HepG2 (cell line): Measurements from ENCODE around the gene TMEM114. TPM values are rescaled to one million over a fixed set of nuclear protein-coding genes. Genes with fewer than 3 reads are reported as not detected.

Experiments used
- AGO2 ChIP-seq: fragments of 200-400 bp; formaldehyde crosslinking; optimal IDR thresholded peaks from 2 replicates; pipeline ENCODE3; 2017; ENCODE audit warnings: mild to moderate bottlenecking, low read depth, low read length, moderate library complexity
- CCDC6 ChIP-seq: sonication (generic); formaldehyde crosslinking; IDR thresholded peaks from 2 replicates; pipeline ENCODE4 v1.8.1; 2022; ENCODE audit warnings: mild to moderate bottlenecking, missing genetic modification reagents, moderate library complexity
- FOXC1 ChIP-seq: sonication (generic); formaldehyde crosslinking; IDR thresholded peaks from 2 replicates; pipeline ENCODE4 v1.8.0; 2022; ENCODE audit warnings: mild to moderate bottlenecking, missing genetic modification reagents, borderline replicate concordance
- GMEB2 ChIP-seq: IDR thresholded peaks from 2 replicates; pipeline ENCODE4 v1.6.1; 2016; ENCODE audit warnings: missing biosample characterization, missing genetic modification reagents, low read depth
- HMGA1 ChIP-seq: sonication (generic); formaldehyde crosslinking; conservative IDR thresholded peaks from 2 replicates; pipeline ENCODE4 v1.4.0; 2020; ENCODE audit warnings: missing genetic modification reagents
- HNRNPL ChIP-seq: fragments of 200-400 bp; formaldehyde crosslinking; IDR thresholded peaks from 2 replicates; pipeline ENCODE4 v1.6.1; 2017; ENCODE audit warnings: mild to moderate bottlenecking, low read depth, low read length
- KAT7 ChIP-seq: IDR thresholded peaks from 2 replicates; pipeline ENCODE4 v1.6.1; 2018; ENCODE audit warnings: borderline replicate concordance, missing compliant biosample characterization
- KDM6A ChIP-seq: IDR thresholded peaks from 2 replicates; pipeline ENCODE4 v1.6.1; 2016; ENCODE audit warnings: low read depth
- MAX ChIP-seq: IDR thresholded peaks from 2 replicates; pipeline ENCODE4 v1.6.1; 2012; ENCODE audit warnings: inconsistent platforms
- MYC ChIP-seq: sonication (generic); formaldehyde crosslinking; IDR thresholded peaks from 2 replicates; pipeline ENCODE4 v1.9.0; 2021; ENCODE audit warnings: missing genetic modification reagents, borderline replicate concordance
- NFKBIZ ChIP-seq: IDR thresholded peaks from 2 replicates; pipeline ENCODE4 v1.6.1; 2018; ENCODE audit warnings: missing genetic modification reagents, missing compliant biosample characterization
- RFX5 ChIP-seq: IDR thresholded peaks from 2 replicates; pipeline ENCODE4 v1.6.1; 2011; ENCODE audit warnings: low read depth, low read length, improper control_type of control experiment
- SNRNP70 ChIP-seq: fragments of 200-400 bp; formaldehyde crosslinking; IDR thresholded peaks from 2 replicates; pipeline ENCODE4 v1.6.1; 2017; ENCODE audit warnings: mild to moderate bottlenecking, low read depth, low read length, moderate library complexity
- TGIF2 ChIP-seq: IDR thresholded peaks from 2 replicates; pipeline ENCODE4 v1.6.1; 2016; ENCODE audit warnings: control low read depth, missing compliant biosample characterization
- ZFP1 ChIP-seq: IDR thresholded peaks from 2 replicates; pipeline ENCODE4 v1.6.1; 2016
- ZNF281 ChIP-seq: sonication (generic); formaldehyde crosslinking; IDR thresholded peaks from 2 replicates; pipeline ENCODE4 v1.4.0; 2020; ENCODE audit warnings: missing genetic modification reagents, borderline replicate concordance
- ZNF34 ChIP-seq: sonication (generic); formaldehyde crosslinking; IDR thresholded peaks from 2 replicates; pipeline ENCODE4 v1.4.0; 2020; ENCODE audit warnings: mild to moderate bottlenecking, missing genetic modification reagents, borderline replicate concordance
- ZNF552 ChIP-seq: sonication (generic); formaldehyde crosslinking; IDR thresholded peaks from 2 replicates; pipeline ENCODE4 v1.9.0; 2022; ENCODE audit warnings: missing genetic modification reagents, mild to moderate bottlenecking, borderline replicate concordance
- ZNF598 ChIP-seq: sonication (generic); formaldehyde crosslinking; IDR thresholded peaks from 2 replicates; pipeline ENCODE4 v1.5.1; 2020; ENCODE audit warnings: mild to moderate bottlenecking, missing genetic modification reagents, borderline replicate concordance
- ZNF740 ChIP-seq: sonication (generic); formaldehyde crosslinking; IDR thresholded peaks from 2 replicates; pipeline ENCODE4 v1.4.0; 2020; ENCODE audit warnings: missing genetic modification reagents
- ZNF891 ChIP-seq: sonication (generic); formaldehyde crosslinking; IDR thresholded peaks from 2 replicates; pipeline ENCODE4 v1.5.0; 2020; ENCODE audit warnings: mild to moderate bottlenecking, missing genetic modification reagents
- ZSCAN21 ChIP-seq: sonication (generic); formaldehyde crosslinking; IDR thresholded peaks from 2 replicates; pipeline ENCODE4 v1.8.0; 2022; ENCODE audit warnings: mild to moderate bottlenecking, missing genetic modification reagents, moderate library complexity, borderline replicate concordance
- polyA plus RNA-seq, 8 experiments: library from polyadenylated mRNA; depleted of rRNA in 3 of 8; stranded (reverse) in 7 of 8; unstranded in 1 of 8; fragments of >200 nt; fragmentation: Illumina TruSeq in 4 of 8; extraction: Trizol in 4 of 8; gene quantifications; 2 replicates each; pipeline versions ENCODE4 v1.2.1 to v1.2.3, GENCODE V29; 2011 to 2016; ENCODE audit warnings: low read depth in 4 of 8, missing spikeins in 1 of 8, mixed read lengths in 1 of 8; ENCODE audit not compliant: insufficient read depth in 1 of 8
- total RNA-seq, 5 experiments: library from RNA; depleted of rRNA; stranded (reverse); fragments of >200 nt; fragmentation: Illumina TruSeq; extraction: Trizol; gene quantifications; 2 replicates each; pipeline ENCODE4 v1.2.3, GENCODE V29; 2016; ENCODE audit warnings: low read depth in 1 of 5

The TMEM114 gene
- total and polyA plus RNA-seq, 2 of the 13 experiments (the other 11 are each of a cell fraction or from before 2014, with no cell fraction given) = not detected

- TF ChIP-seq ZNF740 (no peak), CCDC6 (CRISPR knock-in tag) (no peak), GMEB2 (CRISPR knock-in tag) (0 out of 2 replicates have a peak, but pooled peaks have one; percentile 33), FOXC1 (peak; percentile 79; the same call in 1 of the 2 replicates), ZFP1 (CRISPR knock-in tag) (no peak), MYC (CRISPR knock-in tag) (peak; percentile 71), NFKBIZ (CRISPR knock-in tag) (peak; percentile 62; the same call in 1 of the 2 replicates), KAT7 (CRISPR knock-in tag) (peak; percentile 90; the same call in 1 of the 2 replicates), ZNF598 (CRISPR knock-in tag) (peak; percentile 94; the same call in 1 of the 2 replicates), ZNF552 (CRISPR knock-in tag) (peak; percentile 77), HNRNPL (no peak), ZNF281 (0 out of 2 replicates have a peak, but pooled peaks have one; percentile 24), RFX5 (0 out of 2 replicates have a peak, but pooled peaks have one; percentile 3), HMGA1 (no peak), ZNF891 (CRISPR knock-in tag) (peak; percentile 98), TGIF2 (CRISPR knock-in tag) (no peak; the same call in 1 of the 2 replicates), ZNF34 (CRISPR knock-in tag) (no peak), AGO2 (peak; percentile 56), KDM6A (no peak), SNRNP70 (no peak), ZSCAN21 (peak; percentile 85; the same call in 1 of the 2 replicates), MAX (peak; percentile 84; the same call in 1 of the 2 replicates)
Measured at GRCh38 chr16:8621572-8622314, 31.4 kb upstream of the TMEM114 start, which contains the start of gene METTL22 (continued).
